Measurements from ENCODE around the gene HOXB9. TPM values are rescaled to one million over a fixed set of nuclear protein-coding genes. Genes with fewer than 3 reads are reported as not detected.

The HOXB9 gene
- total RNA-seq, 1 experiment from 2014 or later = not detected

GRCh38 chr17:48644159-48644558, 18.0 kb upstream of the HOXB9 start:
- Mint-ChIP-seq H3K9me3 (peaks cover 3 to 15% of the 10 kb centered on the region in 2 experiments; a peak in 3 of 5 replicates), H3K27ac (no peak overlapping the region), H3K27me3 (ENCODE audit: low read depth) (peaks cover 100% of the 10 kb centered on the region), H3K36me3 (ENCODE audit: insufficient read depth in 1 of 3, low read depth in 3 of 3) (no peaks in the 10 kb centered on the region; a peak in 1 of 7 replicates), H3K4me1 (peaks cover 14 to 21% of the 10 kb centered on the region in 2 experiments), H3K4me3 (no peak overlapping the region)
- peaks cover 96% of the 10 kb centered on the region for H3K27me3 ChIP-seq (ENCODE audit: insufficient read depth, low read length)
- DNase-seq = no peak
- TF ChIP-seq CTCF (conservative IDR thresholded peaks at IDR 0.05) = no peak
- no peak overlapping the region for H3K56ac ChIP-seq (ENCODE audit: insufficient read length, low read depth, low read length)
- no peaks in the 10 kb centered on the region for H3K79me2 ChIP-seq (ENCODE audit: insufficient read depth, low read length)
- no peak overlapping the region for H3K4ac ChIP-seq (ENCODE audit: low read depth, low read length)
- H3K14ac ChIP-seq (ENCODE audit: insufficient read depth, low read length) = no peak overlapping the region
- no peak overlapping the region for H2BK5ac ChIP-seq (ENCODE audit: insufficient read length, low read length)
- WGBS (ENCODE audit: extremely low coverage, insufficient read length, low lambda C conversion rate) = no CpG with 5 or more reads among the region's 1 CpG
- H3K23me2 ChIP-seq (ENCODE audit: insufficient read length, low read depth, low read length, poor library complexity, severe bottlenecking) = peaks cover 8% of the 10 kb centered on the region
- H3T11ph ChIP-seq (ENCODE audit: low read length) = no peak overlapping the region
- no peak overlapping the region for H3K23ac ChIP-seq (ENCODE audit: insufficient read length, low read depth, low read length)
- no peak overlapping the region for H4K5ac ChIP-seq (ENCODE audit: insufficient read length, low read depth, low read length)
- H3K18ac ChIP-seq (ENCODE audit: insufficient read length, low read depth, low read length) = no peak overlapping the region
- no peaks in the 10 kb centered on the region for H3K4me1 ChIP-seq (ENCODE audit: insufficient read depth, low read length)
- no peak overlapping the region for H2AFZ ChIP-seq (ENCODE audit: low read length)
- no peak overlapping the region for H4K91ac ChIP-seq (ENCODE audit: insufficient read length, low read depth, low read length)
- no peak overlapping the region for H4K8ac ChIP-seq (replicated peaks; ENCODE audit: insufficient read length, low read depth, low read length)
- H3K27ac ChIP-seq (ENCODE audit: insufficient read length, low read depth, low read length) = no peak overlapping the region
- no peak overlapping the region for H3K9ac ChIP-seq (ENCODE audit: extremely low read depth, insufficient read length, low read length)
- H2BK20ac ChIP-seq (ENCODE audit: low read depth, low read length, poor library complexity, severe bottlenecking) = no peak overlapping the region
- H2AK5ac ChIP-seq (ENCODE audit: insufficient read length, low read length) = no peak overlapping the region
- H3K4me2 ChIP-seq (ENCODE audit: insufficient read depth, insufficient read length, low read length) = no peak overlapping the region
- no peaks in the 10 kb centered on the region for H3K9me3 ChIP-seq (ENCODE audit: control insufficient read depth, low read depth, low read length)
- no peaks in the 10 kb centered on the region for H4K20me1 ChIP-seq (ENCODE audit: control insufficient read depth, insufficient read depth, insufficient read length)
- no peak overlapping the region for H2BK120ac ChIP-seq (ENCODE audit: low read depth, low read length, poor library complexity, severe bottlenecking)
- no peaks in the 10 kb centered on the region for H3K79me1 ChIP-seq (ENCODE audit: insufficient read depth, low read depth, low read length, poor library complexity, severe bottlenecking)
- H2BK15ac ChIP-seq (ENCODE audit: low read depth, low read length) = no peak overlapping the region
- no peak overlapping the region for H2BK12ac ChIP-seq (ENCODE audit: insufficient read length, low read depth, low read length)

Data from H9 (cell line).